Esophagus muscularis mucosa (tissue), 4 donors: ENCODE data around the gene KCNB1. TPM values are rescaled to one million over a fixed set of nuclear protein-coding genes. Genes with fewer than 3 reads are reported as not detected.
A peak's percentile ranks its signal among the peaks of the same experiment; 100 is the strongest.

Source experiments
- DNase-seq: peaks from one replicate; pipeline ENCODE4 v3.0.0-alpha.2; 2017; ENCODE audit errors: extremely low spot score
- H3K27ac ChIP-seq, 4 donors: fragments of 200-600 bp; sonication (generic); replicated peaks in 1 of 4; 1 replicate in 3 of 4; 2 replicates in 1 of 4; pipeline ENCODE4 v1.5.1; 2016 to 2019; ENCODE audit warnings: mild to moderate bottlenecking in 1 of 4
- H3K27me3 ChIP-seq, 4 donors: fragments of 200-600 bp; sonication (generic); one replicate each; pipeline versions ENCODE4 v1.5.1 to v1.6.0; 2016 to 2019
- H3K36me3 ChIP-seq, 4 donors: fragments of 200-600 bp; sonication (generic); one replicate each; pipeline ENCODE4 v1.5.1; 2016 to 2019
- H3K4me1 ChIP-seq, 4 donors: fragments of 200-600 bp; sonication (generic); one replicate each; pipeline ENCODE4 v1.5.1; 2016 to 2019
- H3K4me3 ChIP-seq, 4 donors: fragments of 200-600 bp; sonication (generic); 1 replicate in 2 of 4; 2 replicates in 2 of 4; pipeline ENCODE4 v1.5.1; 2016 to 2019; ENCODE audit warnings: mild to moderate bottlenecking in 4 of 4, moderate library complexity in 1 of 4
- H3K9me3 ChIP-seq, 4 donors: fragments of 200-600 bp; sonication (generic); 1 replicate in 3 of 4; 2 replicates in 1 of 4; pipeline ENCODE4 v1.5.1; 2016 to 2019
- EP300 ChIP-seq: sonication (generic); formaldehyde crosslinking; IDR thresholded peaks from one replicate; pipeline ENCODE4 v1.6.1; 2017; ENCODE audit warnings: antibody characterized with exemption
- POLR2A ChIP-seq: fragments of 450-650 bp; IDR thresholded peaks from one replicate; pipeline ENCODE4 v1.6.1; 2017; ENCODE audit warnings: antibody characterized with exemption, moderate library complexity, mild to moderate bottlenecking, low read depth
- POLR2AphosphoS5 ChIP-seq, 2 donors: sonication (generic); formaldehyde crosslinking; IDR thresholded peaks; one replicate each; pipeline ENCODE4 v1.6.1; 2017; ENCODE audit warnings: antibody characterized with exemption in 2 of 2
- WGBS: methylation state at CpG from one replicate; pipeline ENCODE4 v1.1.5; 2018; 5-methylcytosine and 5-hydroxymethylcytosine counted together
- intact Hi-C: fragments of 100-400 bp; cut with DNase I; formaldehyde crosslinking; loops from one replicate; pipeline ENCODE4 v1.15.1; 2023
- total RNA-seq, 4 donors: library from RNA; depleted of rRNA; stranded (reverse); fragments of >200 nt; gene quantifications; one replicate each; pipeline versions ENCODE4 v1.1.0 to v1.2.1, GENCODE V29; 2016
- TF ChIP-seq, protein P1 (sequence below), 3 experiments: fragments of 200-600 bp in 2 of 3; fragments of 450-650 bp in 1 of 3; sonication (generic) in 2 of 3; IDR thresholded peaks; one replicate each; pipeline ENCODE4 v1.5.1; 2017 to 2019; ENCODE audit warnings: antibody characterized with exemption in 3 of 3, mild to moderate bottlenecking in 2 of 3, moderate library complexity in 1 of 3

Gene KCNB1
- total RNA-seq, 4 donors from 2014 or later, result 32.3 to 55.5 (median 51.9) TPM

DNA sequence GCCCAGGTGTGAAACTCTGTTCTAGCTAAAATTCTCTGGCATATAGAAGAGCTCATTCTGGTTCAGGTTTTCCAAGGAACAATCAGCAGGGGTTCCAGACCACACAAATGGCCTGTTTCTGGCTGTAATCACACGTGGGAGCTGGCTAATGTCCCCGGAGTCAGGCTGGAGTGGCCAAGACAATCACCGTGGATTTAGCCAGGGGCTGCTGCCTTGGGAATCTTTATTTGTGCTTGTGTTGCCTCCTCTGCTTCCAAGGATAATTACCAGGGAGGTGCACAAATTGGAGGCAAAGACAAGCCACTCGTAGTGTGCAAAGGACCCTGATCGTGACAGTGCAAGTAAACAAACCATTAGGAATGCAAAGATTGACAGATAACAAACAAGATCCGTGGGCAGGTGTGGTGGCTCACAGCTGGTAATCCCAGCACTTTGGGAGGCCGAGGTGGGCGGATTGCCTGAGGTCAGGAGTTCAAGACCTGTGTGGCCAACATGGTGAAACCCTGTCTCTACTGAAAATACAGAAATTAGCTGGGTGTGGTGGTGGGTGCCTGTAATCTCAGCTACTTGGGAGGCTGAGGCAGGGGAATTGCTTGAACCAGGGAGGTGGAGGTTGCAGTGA, 77.3 kb downstream of the KCNB1 start:
- H3K27me3 ChIP-seq, result no peaks in the 10 kb centered on the region
- intact Hi-C loops, result no loop called here
- H3K9me3 ChIP-seq, result no peaks in the 10 kb centered on the region
- no peak overlapping the region for H3K4me3 ChIP-seq
- DNase-seq, result no peak
- 51% methylated on average over 8 of the region's 8 CpGs for WGBS
- peaks cover 22 to 89% (median 68%) of the 10 kb centered on the region in 4 donors for H3K4me1 ChIP-seq
- TF ChIP-seq POLR2AphosphoS5 (IDR thresholded peaks at IDR 0.05) (no peak), POLR2A (no peak), EP300 (no peak)
- TF ChIP-seq, protein P1, sequence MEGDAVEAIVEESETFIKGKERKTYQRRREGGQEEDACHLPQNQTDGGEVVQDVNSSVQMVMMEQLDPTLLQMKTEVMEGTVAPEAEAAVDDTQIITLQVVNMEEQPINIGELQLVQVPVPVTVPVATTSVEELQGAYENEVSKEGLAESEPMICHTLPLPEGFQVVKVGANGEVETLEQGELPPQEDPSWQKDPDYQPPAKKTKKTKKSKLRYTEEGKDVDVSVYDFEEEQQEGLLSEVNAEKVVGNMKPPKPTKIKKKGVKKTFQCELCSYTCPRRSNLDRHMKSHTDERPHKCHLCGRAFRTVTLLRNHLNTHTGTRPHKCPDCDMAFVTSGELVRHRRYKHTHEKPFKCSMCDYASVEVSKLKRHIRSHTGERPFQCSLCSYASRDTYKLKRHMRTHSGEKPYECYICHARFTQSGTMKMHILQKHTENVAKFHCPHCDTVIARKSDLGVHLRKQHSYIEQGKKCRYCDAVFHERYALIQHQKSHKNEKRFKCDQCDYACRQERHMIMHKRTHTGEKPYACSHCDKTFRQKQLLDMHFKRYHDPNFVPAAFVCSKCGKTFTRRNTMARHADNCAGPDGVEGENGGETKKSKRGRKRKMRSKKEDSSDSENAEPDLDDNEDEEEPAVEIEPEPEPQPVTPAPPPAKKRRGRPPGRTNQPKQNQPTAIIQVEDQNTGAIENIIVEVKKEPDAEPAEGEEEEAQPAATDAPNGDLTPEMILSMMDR (IDR thresholded peaks at IDR 0.05), result no peak
- H3K36me3 ChIP-seq, result peaks cover 0 to 10% (median 0%) of the 10 kb centered on the region in 4 donors
- peak overlapping the region in 3 of 4 donors; percentile 16 to 59 (median 30) for H3K27ac ChIP-seq

DNA sequence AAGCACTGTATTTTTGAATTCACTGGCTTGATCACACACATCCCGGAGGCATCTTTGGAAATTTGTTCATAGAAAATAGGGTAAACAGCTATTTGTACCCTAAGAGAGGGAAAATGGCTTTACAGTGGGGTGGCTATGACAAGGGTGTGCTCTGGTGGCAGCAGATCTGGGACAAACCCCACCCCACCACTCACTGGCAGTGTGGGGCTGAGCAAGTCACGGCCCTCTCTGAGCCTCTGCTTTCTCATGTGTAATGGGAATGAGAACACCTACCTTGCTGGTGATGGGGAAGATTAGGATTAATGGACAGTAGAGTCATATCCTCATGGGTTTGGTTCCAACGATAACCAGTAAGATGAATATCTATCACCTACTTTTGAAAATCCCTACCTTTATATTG, 78.0 kb downstream of the KCNB1 start:
- H3K4me1 ChIP-seq, result peaks cover 23 to 89% (median 68%) of the 10 kb centered on the region in 4 donors

DNA sequence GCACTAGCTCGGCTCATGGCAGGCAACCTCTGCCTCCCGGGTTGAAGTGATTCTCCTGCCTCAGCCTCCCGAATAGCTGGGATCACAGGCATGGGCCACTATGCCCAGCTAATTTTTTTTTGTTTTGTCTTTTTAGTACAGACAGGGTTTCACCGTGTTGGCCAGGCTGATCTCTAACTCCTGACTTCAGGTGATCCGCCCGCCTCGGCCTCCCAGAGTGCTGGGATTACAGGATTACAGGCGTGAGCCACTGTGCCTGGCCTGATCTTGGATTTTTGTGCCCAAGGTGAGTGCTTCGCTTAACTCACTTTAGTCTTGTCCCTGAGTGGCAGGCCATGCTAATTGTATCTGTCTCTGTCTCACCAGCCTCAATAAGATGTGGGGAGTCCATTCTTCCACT, 78.6 kb downstream of the KCNB1 start:
- Histone ChIP-seq H3K27me3 (no peaks in the 10 kb centered on the region), H3K9me3 (no peaks in the 10 kb centered on the region), H3K4me1 (peaks cover 28 to 89% (median 68%) of the 10 kb centered on the region in 4 donors), H3K27ac (peak overlapping the region in 2 of 4 donors; percentile 59 to 92), H3K36me3 (peaks cover 0 to 10% (median 0%) of the 10 kb centered on the region in 4 donors), H3K4me3 (no peak overlapping the region)
- WGBS, result 87% methylated on average over 9 of the region's 9 CpGs
- intact Hi-C loops, result no loop called here
- DNase-seq, result no peak
- TF ChIP-seq POLR2AphosphoS5 (IDR thresholded peaks at IDR 0.05) (no peak), EP300 (no peak), POLR2A (no peak)
- TF ChIP-seq, protein P1 (IDR thresholded peaks at IDR 0.05), result no peak

More for the DNA sequence above, 78.0 kb downstream of the KCNB1 start:
- no peak for TF ChIP-seq POLR2AphosphoS5 (IDR thresholded peaks at IDR 0.05)
- TF ChIP-seq, protein P1 (IDR thresholded peaks at IDR 0.05), result no peak
- TF ChIP-seq POLR2A, result no peak
- TF ChIP-seq EP300, result no peak
- WGBS, result 93% methylated on average over 3 of the region's 3 CpGs
- H3K27me3 ChIP-seq, result no peaks in the 10 kb centered on the region
- DNase-seq, result no peak
- H3K36me3 ChIP-seq, result peaks cover 0 to 10% (median 0%) of the 10 kb centered on the region in 4 donors
- intact Hi-C loops, result no loop called here
- no peak overlapping the region for H3K4me3 ChIP-seq
- H3K27ac ChIP-seq, result peak overlapping the region in 2 of 4 donors; percentile 30 to 59
- H3K9me3 ChIP-seq, result no peaks in the 10 kb centered on the region

DNA sequence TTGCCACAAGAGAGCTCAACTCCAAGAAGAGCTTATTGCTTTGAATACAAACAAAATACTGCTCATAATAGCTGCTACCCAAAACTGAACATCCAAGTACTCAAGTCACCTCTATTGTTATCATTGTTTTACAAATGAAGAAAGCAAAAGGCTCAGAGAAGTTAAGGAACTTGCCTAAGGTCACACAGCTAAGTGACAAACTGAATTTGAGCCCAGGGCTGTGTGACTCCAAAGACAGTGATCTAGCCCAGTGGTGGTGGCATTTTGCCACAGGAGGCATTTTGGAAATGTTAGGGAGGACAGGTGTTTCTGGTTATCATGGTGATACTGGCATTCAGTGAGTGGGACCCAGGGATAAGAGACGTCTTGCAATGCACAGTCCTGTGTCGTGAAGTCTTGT, 79.5 kb downstream of the KCNB1 start:
- DNase-seq, result no peak
- H3K4me3 ChIP-seq, result no peak overlapping the region
- intact Hi-C loops, result no loop called here
- no peaks in the 10 kb centered on the region for H3K27me3 ChIP-seq
- H3K9me3 ChIP-seq, result no peaks in the 10 kb centered on the region
- peak overlapping the region; percentile 89 to 94 (median 92) for H3K27ac ChIP-seq
- peaks cover 31 to 91% (median 71%) of the 10 kb centered on the region in 4 donors for H3K4me1 ChIP-seq
- TF ChIP-seq EP300 (no peak), POLR2A (no peak), POLR2AphosphoS5 (IDR thresholded peaks at IDR 0.05) (no peak)
- TF ChIP-seq, protein P1 (IDR thresholded peaks at IDR 0.05), result no peak
- WGBS, result 88% methylated on average over 2 of the region's 2 CpGs
- peaks cover 0 to 8% (median 0%) of the 10 kb centered on the region in 4 donors for H3K36me3 ChIP-seq
